K562 (cell line): ENCODE measurements around the gene PVALEF. TPM values are rescaled to one million over a fixed set of nuclear protein-coding genes. Genes with fewer than 3 reads are reported as not detected.

ENCODE experiments used
- ATAC-seq: fragments of 200-7000 bp; cut with Tn5 transposase; 3 replicates; pipeline ENCODE4 v1.9.1; 2020; ENCODE audit warnings: moderate library complexity
- BruUV-seq: library from RNA; stranded (reverse); fragments of 400-500 nt; replicated peaks from 2 replicates; lab custom pipeline; 2021; lab: Mats Ljungman, UMichigan
- CTCF ChIA-PET: fragments of 300-600 bp; formaldehyde crosslinking; extraction: SDS; loops from one replicate; lab custom pipeline; 2021; ENCODE audit warnings: low intra/inter-chr PET ratio; lab: Yijun Ruan, JAX
- POLR2A ChIA-PET: fragments of 300-600, 350-650 bp; sonication (Branson Sonifier 250); formaldehyde crosslinking; extraction: SDS; loops from one replicate; lab custom pipeline; 2021; ENCODE audit warnings: antibody characterized with exemption, inconsistent platforms; lab: Yijun Ruan, JAX
- DNase-seq, 4 experiments: peaks; one replicate each; pipeline versions ENCODE4 v3.0.0 to v3.0.0-alpha.2; 2011 to 2018; ENCODE audit warnings: low spot score in 3 of 4, mixed read lengths in 3 of 4; ENCODE audit errors: extremely low read depth in 1 of 4
- FAIRE-seq: peaks from 2 replicates; lab custom pipeline; 2011; peaks lifted over from hg19 to GRCh38; lab: Jason Lieb, UNC
- H2AFZ ChIP-seq: 2 replicates; pipeline ENCODE4 v1.6.0; 2011; ENCODE audit warnings: low read depth, low read length, control low read depth, inconsistent platforms
- H3K27ac ChIP-seq: fragments of 200-600 bp; 3 replicates; pipeline ENCODE4 v1.8.0; 2011; ENCODE audit warnings: low read depth, mild to moderate bottlenecking, control low read depth, inconsistent platforms, low read length, moderate library complexity, mixed read lengths; ENCODE audit errors: extremely low read depth
- H3K27me3 ChIP-seq, 2 experiments: fragments of 300-600 bp in 1 of 2; 2 replicates in 1 of 2; 3 replicates in 1 of 2; pipeline versions ENCODE4 v1.6.0 to v1.8.0; 2011; ENCODE audit warnings: inconsistent platforms in 2 of 2, low read length in 2 of 2, mild to moderate bottlenecking in 1 of 2, mixed read lengths in 1 of 2, moderate library complexity in 1 of 2; ENCODE audit not compliant: control insufficient read depth in 2 of 2, insufficient read depth in 2 of 2
- H3K36me3 ChIP-seq: fragments of 300-600 bp; 3 replicates; pipeline ENCODE4 v1.8.0; 2011; ENCODE audit warnings: mild to moderate bottlenecking, low read length, inconsistent platforms; ENCODE audit not compliant: control insufficient read depth, insufficient read depth
- H3K4me1 ChIP-seq, 2 experiments: fragments of 200-600 bp in 1 of 2; replicated peaks in 1 of 2; 2 replicates in 1 of 2; 3 replicates in 1 of 2; pipeline versions ENCODE4 v1.5.1 to v1.8.0; 2011; ENCODE audit warnings: inconsistent platforms in 2 of 2, low read length in 2 of 2, mild to moderate bottlenecking in 1 of 2, mixed read lengths in 1 of 2, moderate library complexity in 1 of 2; ENCODE audit not compliant: control insufficient read depth in 2 of 2, insufficient read depth in 2 of 2
- H3K4me2 ChIP-seq: 2 replicates; pipeline ENCODE4 v1.6.1; 2011; ENCODE audit warnings: low read length, control low read depth, inconsistent platforms, mixed read lengths; ENCODE audit not compliant: insufficient read depth
- H3K4me3 ChIP-seq: fragments of 200-600 bp; sonication (generic), shearing (Covaris generic); 2 replicates; pipeline ENCODE4 v1.5.1; 2016; ENCODE audit warnings: control low read depth, inconsistent platforms
- H3K79me2 ChIP-seq: fragments of 200-600 bp; 3 replicates; pipeline ENCODE4 v1.8.0; 2011; ENCODE audit warnings: low read length, inconsistent platforms; ENCODE audit not compliant: control insufficient read depth, insufficient read depth
- H3K9ac ChIP-seq, 2 experiments: 2 replicates each; pipeline versions ENCODE4 v1.6.0 to v1.6.1; 2011; ENCODE audit warnings: low read depth in 2 of 2, low read length in 2 of 2, control low read depth in 1 of 2, inconsistent platforms in 1 of 2, mild to moderate bottlenecking in 1 of 2, mixed read lengths in 1 of 2; ENCODE audit not compliant: insufficient read depth in 1 of 2
- H3K9me1 ChIP-seq: one replicate; pipeline ENCODE4 v1.6.0; 2011; ENCODE audit warnings: inconsistent platforms, mild to moderate bottlenecking, low read length, moderate library complexity; ENCODE audit not compliant: control insufficient read depth, insufficient read depth
- H3K9me3 ChIP-seq: replicated peaks from 2 replicates; pipeline ENCODE4 v1.5.1; 2011; ENCODE audit warnings: low read depth, low read length, inconsistent platforms; ENCODE audit not compliant: control insufficient read depth, insufficient read depth
- H4K20me1 ChIP-seq: replicated peaks from 2 replicates; pipeline ENCODE4 v1.6.1; 2011; ENCODE audit warnings: low read length, inconsistent platforms, mixed read lengths; ENCODE audit not compliant: control insufficient read depth, insufficient read depth
- E2F4 ChIP-seq: sonication (generic); formaldehyde crosslinking; IDR thresholded peaks from 2 replicates; pipeline ENCODE4 v1.8.0; 2022; ENCODE audit warnings: mild to moderate bottlenecking, low read depth, missing genetic modification reagents
- IRF9 ChIP-seq: fragments of 450-650 bp; IDR thresholded peaks from 2 replicates; pipeline ENCODE4 v1.6.1; 2016; ENCODE audit warnings: missing biosample characterization, missing genetic modification characterization
- POLR2G ChIP-seq: fragments of 200-400 bp; formaldehyde crosslinking; IDR thresholded peaks from 2 replicates; pipeline ENCODE4 v1.6.1; 2017; ENCODE audit warnings: low read depth, mild to moderate bottlenecking, antibody characterized with exemption, low read length, moderate library complexity
- SIN3B ChIP-seq: fragments of 450-650 bp; IDR thresholded peaks from 2 replicates; pipeline ENCODE4 v1.6.1; 2017; ENCODE audit warnings: low read depth, mild to moderate bottlenecking, moderate library complexity
- WGBS: fragments of 100-300 bp; shearing (Covaris generic); methylation state at CpG from one replicate; pipeline ENCODE4 v1.1.6; 2016; ENCODE audit warnings: low coverage, mixed read lengths; ENCODE audit not compliant: insufficient coverage; ENCODE audit errors: missing lambda C conversion rate; 5-methylcytosine and 5-hydroxymethylcytosine counted together
- in situ Hi-C: fragments of 300-500 bp; cut with MboI; formaldehyde crosslinking; loops from 4 replicates; pipeline ENCODE4 v1.15.0; 2018; ENCODE audit warnings: inconsistent platforms, mixed read lengths
- intact Hi-C: fragments of 100-400 bp; cut with micrococcal nuclease; formaldehyde crosslinking; loops from 2 replicates; pipeline ENCODE4 v1.14.2; 2022
- polyA plus RNA-seq, 8 experiments: library from polyadenylated mRNA; depleted of rRNA in 4 of 8; stranded (reverse) in 5 of 8; unstranded in 3 of 8; fragments of >200 nt; fragmentation: Nextera tagmentation in 2 of 8; fragmentation: Illumina TruSeq in 1 of 8; extraction: Ambion mirVana in 2 of 8; extraction: Trizol in 1 of 8; gene quantifications; 2 replicates each; pipeline versions ENCODE4 v1.2.1 to v1.2.3, GENCODE V29; 2011 to 2014; ENCODE audit warnings: inconsistent platforms in 1 of 8, missing spikeins in 1 of 8
- total RNA-seq, 7 experiments: library from RNA; depleted of rRNA in 6 of 7; stranded (reverse); fragments of >200 nt in 6 of 7; fragmentation: Illumina TruSeq in 2 of 7; extraction: Trizol in 2 of 7; gene quantifications; 2 replicates each; pipeline versions ENCODE4 v1.2.1 to v1.2.3, GENCODE V29; 2011 to 2021; ENCODE audit warnings: low replicate concordance in 1 of 7

PVALEF gene
- total and polyA plus RNA-seq, 9 of the 15 experiments (the other 6 are each of a cell fraction or from before 2014, with no cell fraction given), result not detected

GRCh38 chr17:81191646-81192045 is 26.3 kb downstream of the PVALEF start:
- no TSS peak for BruUV-seq
- Histone ChIP-seq H3K4me3 (no peak overlapping the region), H4K20me1 (no peaks in the 10 kb centered on the region), H3K9me3 (no peaks in the 10 kb centered on the region), H3K9ac (no peak overlapping the region)
- TF ChIP-seq IRF9 (tag) (no peak), POLR2G (0 out of 2 replicates have a peak, but pooled peaks have one; percentile 13), E2F4 (CRISPR knock-in tag) (no peak), SIN3B (no peak)
- TF ChIP-seq, all 486 proteins: peak for 1
- intact Hi-C loops, result no loop called here
- ChIA-PET POLR2A (interaction anchor here (0.7 kb wide), 1 partner anchor 41 kb away, joined by 3 read pairs; no protein-coding TSS in a partner anchor), CTCF (no interaction called here)
- Histone ChIP-seq H3K27ac (no peak overlapping the region), H2AFZ (no peak overlapping the region), H3K79me2 (no peaks in the 10 kb centered on the region), H3K36me3 (peaks cover 2% of the 10 kb centered on the region; the same call in 1 of the 3 replicates), H3K9me1 (no peaks in the 10 kb centered on the region), H3K4me1 (peaks cover 10 to 76% of the 10 kb centered on the region in 2 experiments), H3K4me2 (no peak overlapping the region), H3K27me3 (no peaks in the 10 kb centered on the region)
- ATAC-seq (no peak), DNase-seq (no peak), FAIRE-seq (no peak)
- in situ Hi-C loops, result no loop called here
- WGBS, result 79% methylated on average over 14 of the region's 14 CpGs
